Liver (tissue), 9 donors: ENCODE data around the gene GNPTG. TPM values are rescaled to one million over a fixed set of nuclear protein-coding genes. Genes with fewer than 3 reads are reported as not detected.

Source experiments
- DNase-seq: peaks from one replicate; pipeline ENCODE4 v3.0.0-alpha.2; 2017; ENCODE audit warnings: low spot score
- H3K27ac ChIP-seq, 2 donors: one replicate each; pipeline ENCODE4 v1.7.0; 2013; ENCODE audit warnings: inconsistent platforms in 2 of 2, low read length in 2 of 2, control low read depth in 1 of 2, low read depth in 1 of 2, mild to moderate bottlenecking in 1 of 2
- H3K27me3 ChIP-seq, 4 donors: one replicate each; pipeline versions ENCODE4 v1.6.1 to v1.7.0; 2013; ENCODE audit warnings: low read length in 3 of 4, inconsistent platforms in 1 of 4, mild to moderate bottlenecking in 1 of 4, moderate library complexity in 1 of 4; ENCODE audit not compliant: control insufficient read depth in 4 of 4, insufficient read depth in 4 of 4
- H3K36me3 ChIP-seq, 4 donors: one replicate each; pipeline versions ENCODE4 v1.6.1 to v1.7.0; 2013; ENCODE audit warnings: low read length in 3 of 4, mild to moderate bottlenecking in 3 of 4, low read depth in 1 of 4, moderate library complexity in 1 of 4; ENCODE audit not compliant: control insufficient read depth in 4 of 4, insufficient read depth in 3 of 4
- H3K4me1 ChIP-seq, 4 donors: one replicate each; pipeline versions ENCODE4 v1.6.1 to v1.7.0; 2013; ENCODE audit warnings: low read length in 3 of 4, mild to moderate bottlenecking in 3 of 4, moderate library complexity in 1 of 4; ENCODE audit not compliant: control insufficient read depth in 4 of 4, insufficient read depth in 4 of 4
- H3K4me3 ChIP-seq, 3 donors: one replicate each; pipeline versions ENCODE4 v1.6.1 to v1.7.0; 2013; ENCODE audit warnings: low read length in 3 of 3, control low read depth in 1 of 3, low read depth in 1 of 3, mild to moderate bottlenecking in 1 of 3
- H3K9ac ChIP-seq, 2 donors: one replicate each; pipeline ENCODE4 v1.7.0; 2013; ENCODE audit warnings: low read length in 2 of 2, mild to moderate bottlenecking in 2 of 2, moderate library complexity in 2 of 2, control low read depth in 1 of 2, low read depth in 1 of 2
- H3K9me3 ChIP-seq, 4 donors: one replicate each; pipeline versions ENCODE4 v1.6.1 to v1.7.0; 2013; ENCODE audit warnings: low read length in 3 of 4; ENCODE audit not compliant: control insufficient read depth in 4 of 4
- EGR1 ChIP-seq, 2 donors: IDR thresholded peaks; 2 replicates each; pipeline ENCODE4 v1.6.1; 2016 to 2018; ENCODE audit warnings: antibody characterized with exemption in 2 of 2, low read depth in 2 of 2
- FOXA1 ChIP-seq: IDR thresholded peaks from 2 replicates; pipeline ENCODE4 v1.6.1; 2016; ENCODE audit warnings: antibody characterized with exemption
- FOXA2 ChIP-seq: IDR thresholded peaks from 2 replicates; pipeline ENCODE4 v1.6.1; 2016; ENCODE audit warnings: antibody characterized with exemption
- GABPA ChIP-seq, 2 donors: IDR thresholded peaks in 1 of 2; conservative IDR thresholded peaks in 1 of 2; 2 replicates each; pipeline ENCODE4 v1.6.1; 2016; ENCODE audit warnings: antibody characterized with exemption in 2 of 2, mild to moderate bottlenecking in 1 of 2, moderate library complexity in 1 of 2
- HNF4A ChIP-seq, 2 donors: conservative IDR thresholded peaks; 2 replicates each; pipeline ENCODE4 v1.6.1; 2016; ENCODE audit warnings: antibody characterized with exemption in 2 of 2, mild to moderate bottlenecking in 2 of 2
- HNF4G ChIP-seq: IDR thresholded peaks from 2 replicates; pipeline ENCODE4 v1.6.1; 2016; ENCODE audit warnings: antibody characterized with exemption
- JUND ChIP-seq, 2 donors: IDR thresholded peaks; 2 replicates each; pipeline ENCODE4 v1.6.1; 2016; ENCODE audit warnings: antibody characterized with exemption in 2 of 2
- NR2F2 ChIP-seq: IDR thresholded peaks from 2 replicates; pipeline ENCODE4 v1.6.1; 2016; ENCODE audit warnings: antibody characterized with exemption
- RAD21 ChIP-seq, 2 donors: IDR thresholded peaks; 2 replicates each; pipeline ENCODE4 v1.6.1; 2016; ENCODE audit warnings: antibody characterized with exemption in 2 of 2, mild to moderate bottlenecking in 2 of 2
- RXRA ChIP-seq, 2 donors: IDR thresholded peaks; 2 replicates each; pipeline ENCODE4 v1.6.1; 2017 to 2018; ENCODE audit warnings: antibody characterized with exemption in 2 of 2, mild to moderate bottlenecking in 1 of 2
- SP1 ChIP-seq: IDR thresholded peaks from 2 replicates; pipeline ENCODE4 v1.6.1; 2018; ENCODE audit warnings: antibody characterized with exemption, mild to moderate bottlenecking
- TAF1 ChIP-seq: conservative IDR thresholded peaks from 2 replicates; pipeline ENCODE4 v1.6.1; 2016; ENCODE audit warnings: antibody characterized with exemption, mild to moderate bottlenecking
- YY1 ChIP-seq: IDR thresholded peaks from 2 replicates; pipeline ENCODE4 v1.6.1; 2016; ENCODE audit warnings: antibody characterized with exemption, mild to moderate bottlenecking
- ZBTB33 ChIP-seq: IDR thresholded peaks from 2 replicates; pipeline ENCODE4 v1.6.1; 2016; ENCODE audit warnings: antibody characterized with exemption
- WGBS: extraction: QIAGEN DNeasy Blood & Tissue Kit; methylation state at CpG from one replicate; pipeline ENCODE4 v1.1.7; 2013; 5-methylcytosine and 5-hydroxymethylcytosine counted together
- polyA plus RNA-seq, 2 donors: library from polyadenylated mRNA; stranded (reverse) in 1 of 2; unstranded in 1 of 2; fragments of 200-250 nt in 1 of 2; fragments of >200 nt in 1 of 2; fragmentation: Nextera tagmentation in 1 of 2; extraction: Ambion mirVana in 1 of 2; gene quantifications; one replicate each; pipeline versions ENCODE4 v1.2.1 to v1.2.3, GENCODE V29; 2013 to 2015
- total RNA-seq, 2 donors: library from RNA; depleted of rRNA; stranded (reverse); fragments of >200 nt; gene quantifications; one replicate each; pipeline ENCODE4 v1.2.3, GENCODE V29; 2014
- TF ChIP-seq, protein P1 (sequence below): IDR thresholded peaks from 2 replicates; pipeline ENCODE4 v1.6.1; 2016; ENCODE audit warnings: antibody characterized with exemption
- TF ChIP-seq, protein P2 (sequence below): fragments of 150-350 bp; IDR thresholded peaks from 2 replicates; pipeline ENCODE4 v1.5.1; 2017; ENCODE audit warnings: improper control_type of control experiment, low read depth, low read length; ENCODE audit not compliant: missing input control
- TF ChIP-seq, protein P3 (sequence below): IDR thresholded peaks from 2 replicates; pipeline ENCODE4 v1.6.1; 2016; ENCODE audit warnings: antibody characterized with exemption, mild to moderate bottlenecking
- TF ChIP-seq, protein P4 (sequence below): IDR thresholded peaks from 2 replicates; pipeline ENCODE4 v1.6.1; 2016; ENCODE audit warnings: antibody characterized with exemption
- donor health status: healthy.
- donor health status: healthy.
- donor health status: healthy.
- donor health status: healthy.
- donor health status: healthy.

GNPTG gene
- total and polyA plus RNA-seq, 4 donors: 24.4 to 79.6 (median 41.0) TPM

GRCh38 chr16:1347962-1348361 is 3.8 kb upstream of the GNPTG start (continued):
- TF ChIP-seq FOXA1 (no peak), SP1 (no peak)

DNA sequence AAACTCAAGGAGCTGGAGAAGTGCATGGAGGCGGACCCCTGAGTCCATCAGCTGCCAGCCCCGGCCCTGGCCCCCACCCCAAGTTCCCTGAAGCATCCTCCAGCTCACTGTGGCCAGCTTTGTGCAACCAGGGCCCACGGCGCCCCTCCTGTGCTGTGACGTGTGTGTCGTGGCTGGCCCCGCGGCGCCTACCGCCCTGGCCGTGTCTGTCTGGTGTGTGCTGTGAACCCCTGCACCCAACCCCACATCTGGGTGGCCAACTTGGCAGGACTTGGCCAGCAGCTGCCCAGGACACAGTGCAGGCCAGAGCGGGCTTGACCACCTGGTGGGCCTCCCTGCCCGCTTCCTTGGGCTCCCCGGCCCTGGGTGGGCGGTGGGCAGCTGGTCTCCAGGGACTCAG is 3.3 kb upstream of the GNPTG start:
- no peak overlapping the region for H3K4me3 ChIP-seq
- no peak overlapping the region for H3K27ac ChIP-seq
- H3K9ac ChIP-seq: no peak overlapping the region
- H3K27me3 ChIP-seq: no peaks in the 10 kb centered on the region
- H3K36me3 ChIP-seq: peaks cover 3 to 14% (median 6%) of the 10 kb centered on the region in 4 donors
- 97% methylated on average over 15 of the region's 15 CpGs for WGBS
- H3K4me1 ChIP-seq: peaks cover 8 to 43% (median 33%) of the 10 kb centered on the region in 4 donors
- DNase-seq: no peak
- TF ChIP-seq, protein P1, sequence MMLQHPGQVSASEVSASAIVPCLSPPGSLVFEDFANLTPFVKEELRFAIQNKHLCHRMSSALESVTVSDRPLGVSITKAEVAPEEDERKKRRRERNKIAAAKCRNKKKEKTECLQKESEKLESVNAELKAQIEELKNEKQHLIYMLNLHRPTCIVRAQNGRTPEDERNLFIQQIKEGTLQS: no peak
- TF ChIP-seq ZBTB33: no peak
- TF ChIP-seq, protein P2, sequence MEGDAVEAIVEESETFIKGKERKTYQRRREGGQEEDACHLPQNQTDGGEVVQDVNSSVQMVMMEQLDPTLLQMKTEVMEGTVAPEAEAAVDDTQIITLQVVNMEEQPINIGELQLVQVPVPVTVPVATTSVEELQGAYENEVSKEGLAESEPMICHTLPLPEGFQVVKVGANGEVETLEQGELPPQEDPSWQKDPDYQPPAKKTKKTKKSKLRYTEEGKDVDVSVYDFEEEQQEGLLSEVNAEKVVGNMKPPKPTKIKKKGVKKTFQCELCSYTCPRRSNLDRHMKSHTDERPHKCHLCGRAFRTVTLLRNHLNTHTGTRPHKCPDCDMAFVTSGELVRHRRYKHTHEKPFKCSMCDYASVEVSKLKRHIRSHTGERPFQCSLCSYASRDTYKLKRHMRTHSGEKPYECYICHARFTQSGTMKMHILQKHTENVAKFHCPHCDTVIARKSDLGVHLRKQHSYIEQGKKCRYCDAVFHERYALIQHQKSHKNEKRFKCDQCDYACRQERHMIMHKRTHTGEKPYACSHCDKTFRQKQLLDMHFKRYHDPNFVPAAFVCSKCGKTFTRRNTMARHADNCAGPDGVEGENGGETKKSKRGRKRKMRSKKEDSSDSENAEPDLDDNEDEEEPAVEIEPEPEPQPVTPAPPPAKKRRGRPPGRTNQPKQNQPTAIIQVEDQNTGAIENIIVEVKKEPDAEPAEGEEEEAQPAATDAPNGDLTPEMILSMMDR: no peak
- no peak for TF ChIP-seq HNF4A (conservative IDR thresholded peaks at IDR 0.05)
- TF ChIP-seq TAF1: no peak
- TF ChIP-seq, protein P3, sequence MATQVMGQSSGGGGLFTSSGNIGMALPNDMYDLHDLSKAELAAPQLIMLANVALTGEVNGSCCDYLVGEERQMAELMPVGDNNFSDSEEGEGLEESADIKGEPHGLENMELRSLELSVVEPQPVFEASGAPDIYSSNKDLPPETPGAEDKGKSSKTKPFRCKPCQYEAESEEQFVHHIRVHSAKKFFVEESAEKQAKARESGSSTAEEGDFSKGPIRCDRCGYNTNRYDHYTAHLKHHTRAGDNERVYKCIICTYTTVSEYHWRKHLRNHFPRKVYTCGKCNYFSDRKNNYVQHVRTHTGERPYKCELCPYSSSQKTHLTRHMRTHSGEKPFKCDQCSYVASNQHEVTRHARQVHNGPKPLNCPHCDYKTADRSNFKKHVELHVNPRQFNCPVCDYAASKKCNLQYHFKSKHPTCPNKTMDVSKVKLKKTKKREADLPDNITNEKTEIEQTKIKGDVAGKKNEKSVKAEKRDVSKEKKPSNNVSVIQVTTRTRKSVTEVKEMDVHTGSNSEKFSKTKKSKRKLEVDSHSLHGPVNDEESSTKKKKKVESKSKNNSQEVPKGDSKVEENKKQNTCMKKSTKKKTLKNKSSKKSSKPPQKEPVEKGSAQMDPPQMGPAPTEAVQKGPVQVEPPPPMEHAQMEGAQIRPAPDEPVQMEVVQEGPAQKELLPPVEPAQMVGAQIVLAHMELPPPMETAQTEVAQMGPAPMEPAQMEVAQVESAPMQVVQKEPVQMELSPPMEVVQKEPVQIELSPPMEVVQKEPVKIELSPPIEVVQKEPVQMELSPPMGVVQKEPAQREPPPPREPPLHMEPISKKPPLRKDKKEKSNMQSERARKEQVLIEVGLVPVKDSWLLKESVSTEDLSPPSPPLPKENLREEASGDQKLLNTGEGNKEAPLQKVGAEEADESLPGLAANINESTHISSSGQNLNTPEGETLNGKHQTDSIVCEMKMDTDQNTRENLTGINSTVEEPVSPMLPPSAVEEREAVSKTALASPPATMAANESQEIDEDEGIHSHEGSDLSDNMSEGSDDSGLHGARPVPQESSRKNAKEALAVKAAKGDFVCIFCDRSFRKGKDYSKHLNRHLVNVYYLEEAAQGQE: no peak
- no peak for TF ChIP-seq RXRA (IDR thresholded peaks at IDR 0.05)
- no peak for TF ChIP-seq HNF4G
- TF ChIP-seq JUND (IDR thresholded peaks at IDR 0.05): no peak
- no peak for TF ChIP-seq GABPA (IDR thresholded peaks at IDR 0.05 in 1 of 2, conservative IDR thresholded peaks at IDR 0.05 in 1 of 2)
- no peak for TF ChIP-seq RAD21 (IDR thresholded peaks at IDR 0.05)
- TF ChIP-seq YY1: no peak
- no peak for TF ChIP-seq FOXA2
- TF ChIP-seq FOXA1: no peak
- TF ChIP-seq, protein P4, sequence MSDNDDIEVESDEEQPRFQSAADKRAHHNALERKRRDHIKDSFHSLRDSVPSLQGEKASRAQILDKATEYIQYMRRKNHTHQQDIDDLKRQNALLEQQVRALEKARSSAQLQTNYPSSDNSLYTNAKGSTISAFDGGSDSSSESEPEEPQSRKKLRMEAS: no peak
- no peak for TF ChIP-seq EGR1 (IDR thresholded peaks at IDR 0.05; ENCODE audit: low read depth in 2 of 2)
- no peak for TF ChIP-seq SP1
- TF ChIP-seq NR2F2: no peak
- H3K9me3 ChIP-seq: no peaks in the 10 kb centered on the region
